Right lobe of liver (tissue), 6 donors: ENCODE data around the gene BRICD5. TPM values are rescaled to one million over a fixed set of nuclear protein-coding genes. Genes with fewer than 3 reads are reported as not detected.

Source experiments
- ATAC-seq, 4 donors: fragments of 200-7000 bp; cut with Tn5 transposase; one replicate each; pipeline ENCODE4 v1.9.1; 2020; ENCODE audit warnings: mild to moderate bottlenecking in 4 of 4, moderate library complexity in 4 of 4
- DNase-seq, 3 donors: peaks; one replicate each; pipeline ENCODE4 v3.0.0-alpha.2; 2020
- H3K27ac ChIP-seq, 3 donors: fragments of 200-600 bp; one replicate each; pipeline ENCODE4 v1.8.0; 2022
- H3K27me3 ChIP-seq, 2 donors: fragments of 200-600 bp; one replicate each; pipeline ENCODE4 v1.8.0; 2022
- H3K36me3 ChIP-seq, 4 donors: fragments of 200-600 bp; sonication (generic) in 1 of 4; one replicate each; pipeline versions ENCODE4 v1.5.1 to v1.8.0; 2017 to 2022; ENCODE audit warnings: control low read depth in 1 of 4
- H3K4me1 ChIP-seq, 4 donors: fragments of 200-600 bp; sonication (generic) in 1 of 4; one replicate each; pipeline versions ENCODE4 v1.5.1 to v1.8.0; 2017 to 2022; ENCODE audit warnings: control low read depth in 1 of 4
- H3K4me3 ChIP-seq, 3 donors: fragments of 200-600 bp; one replicate each; pipeline ENCODE4 v1.8.0; 2022
- H3K9me3 ChIP-seq, 4 donors: fragments of 200-600 bp; sonication (generic) in 1 of 4; one replicate each; pipeline versions ENCODE4 v1.5.1 to v1.8.0; 2017 to 2022; ENCODE audit warnings: control low read depth in 1 of 4
- POLR2A ChIP-seq: fragments of 450-650 bp; IDR thresholded peaks from one replicate; pipeline ENCODE4 v1.6.1; 2017; ENCODE audit warnings: antibody characterized with exemption, mild to moderate bottlenecking
- WGBS: methylation state at CpG from one replicate; pipeline ENCODE4 v1.1.6; 2018; ENCODE audit warnings: low coverage, low lambda C conversion rate; ENCODE audit not compliant: insufficient coverage; ENCODE audit errors: missing lambda C conversion rate; 5-methylcytosine and 5-hydroxymethylcytosine counted together
- intact Hi-C, 2 donors: fragments of 100-400 bp; cut with DNase I; formaldehyde crosslinking; loops; one replicate each; pipeline versions ENCODE4 v1.11.2 to v1.14.1; 2022
- total RNA-seq, 6 experiments: library from RNA; depleted of rRNA in 2 of 6; stranded (reverse); fragments of >200 nt in 2 of 6; fragmentation: NEBNext Ultra II Directional in 3 of 6; extraction: Animal tissue kit (Norgen Biotek cat#: 25700) in 3 of 6; gene quantifications; one replicate each; pipeline versions ENCODE4 v1.1.0 to v1.2.4, GENCODE V29; 2016 to 2023
- TF ChIP-seq, protein P1 (sequence below), 4 donors: fragments of 200-600 bp in 3 of 4; fragments of 450-650 bp in 1 of 4; IDR thresholded peaks; one replicate each; pipeline versions ENCODE4 v1.5.1 to v1.8.0; 2016 to 2022; ENCODE audit warnings: antibody characterized with exemption in 4 of 4, mild to moderate bottlenecking in 2 of 4
- donor health status: DM: no; HTN: yes; CAD: no.
- donor health status: DM: no; HTN: no; CAD: no.
- donor health status: DM: no; HTN: no; CAD: no.
- donor health status: DM: no; HTN: yes; CAD: no.
- donor health status: DM: no; HTN: yes; CAD: no.

Gene BRICD5
- total RNA-seq, 6 experiments from 2014 or later = 0.74 to 3.7 (median 2.0) TPM

DNA sequence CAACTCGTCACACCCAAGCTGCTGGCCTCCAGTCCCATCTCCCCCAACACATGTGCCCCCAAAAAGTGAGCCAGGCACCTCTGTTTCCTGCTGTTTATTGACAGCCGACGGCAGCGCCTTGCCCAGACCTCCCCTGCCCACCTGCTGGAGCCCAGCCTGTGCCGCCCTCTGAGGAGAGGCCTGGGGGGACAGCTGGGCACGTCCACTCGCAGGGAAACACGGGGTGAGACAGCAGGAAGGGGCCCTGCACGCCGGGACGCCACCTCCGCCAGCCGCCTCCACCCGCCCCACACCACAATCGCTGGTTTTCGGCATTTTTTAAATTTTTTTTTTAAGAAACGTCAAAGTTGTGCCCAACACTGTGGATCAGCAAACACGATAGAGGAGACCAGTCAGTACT is 33.6 kb downstream of the BRICD5 start:
- intact Hi-C loops = no loop called here
- no peaks in the 10 kb centered on the region for H3K4me1 ChIP-seq
- ATAC-seq (no peak), DNase-seq (no peak)
- no peak overlapping the region for H3K4me3 ChIP-seq
- WGBS = 94% methylated on average over 16 of the region's 18 CpGs
- no peak overlapping the region for H3K27ac ChIP-seq
- no peak for TF ChIP-seq POLR2A
- TF ChIP-seq, protein P1, sequence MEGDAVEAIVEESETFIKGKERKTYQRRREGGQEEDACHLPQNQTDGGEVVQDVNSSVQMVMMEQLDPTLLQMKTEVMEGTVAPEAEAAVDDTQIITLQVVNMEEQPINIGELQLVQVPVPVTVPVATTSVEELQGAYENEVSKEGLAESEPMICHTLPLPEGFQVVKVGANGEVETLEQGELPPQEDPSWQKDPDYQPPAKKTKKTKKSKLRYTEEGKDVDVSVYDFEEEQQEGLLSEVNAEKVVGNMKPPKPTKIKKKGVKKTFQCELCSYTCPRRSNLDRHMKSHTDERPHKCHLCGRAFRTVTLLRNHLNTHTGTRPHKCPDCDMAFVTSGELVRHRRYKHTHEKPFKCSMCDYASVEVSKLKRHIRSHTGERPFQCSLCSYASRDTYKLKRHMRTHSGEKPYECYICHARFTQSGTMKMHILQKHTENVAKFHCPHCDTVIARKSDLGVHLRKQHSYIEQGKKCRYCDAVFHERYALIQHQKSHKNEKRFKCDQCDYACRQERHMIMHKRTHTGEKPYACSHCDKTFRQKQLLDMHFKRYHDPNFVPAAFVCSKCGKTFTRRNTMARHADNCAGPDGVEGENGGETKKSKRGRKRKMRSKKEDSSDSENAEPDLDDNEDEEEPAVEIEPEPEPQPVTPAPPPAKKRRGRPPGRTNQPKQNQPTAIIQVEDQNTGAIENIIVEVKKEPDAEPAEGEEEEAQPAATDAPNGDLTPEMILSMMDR (IDR thresholded peaks at IDR 0.05) = no peak
- no peaks in the 10 kb centered on the region for H3K27me3 ChIP-seq
- no peaks in the 10 kb centered on the region for H3K9me3 ChIP-seq
- H3K36me3 ChIP-seq = peaks cover 0 to 41% (median 16%) of the 10 kb centered on the region in 4 donors

DNA sequence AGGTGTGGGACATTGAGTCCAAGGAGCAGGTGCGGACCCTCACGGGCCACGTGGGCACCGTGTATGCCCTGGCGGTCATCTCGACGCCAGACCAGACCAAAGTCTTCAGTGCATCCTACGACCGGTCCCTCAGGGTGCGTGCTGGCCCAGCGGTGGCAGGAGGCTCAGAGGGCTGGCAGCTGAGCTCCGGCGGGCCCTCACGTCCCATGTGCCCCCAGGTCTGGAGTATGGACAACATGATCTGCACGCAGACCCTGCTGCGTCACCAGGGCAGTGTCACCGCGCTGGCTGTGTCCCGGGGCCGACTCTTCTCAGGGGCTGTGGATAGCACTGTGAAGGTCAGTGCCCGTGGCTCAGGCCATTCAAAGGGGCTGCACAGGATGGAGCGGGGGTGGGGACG is 34.6 kb downstream of the BRICD5 start:
- no peak for DNase-seq
- Histone ChIP-seq H3K27ac (no peak overlapping the region), H3K9me3 (no peaks in the 10 kb centered on the region), H3K36me3 (peaks cover 0 to 51% (median 17%) of the 10 kb centered on the region in 4 donors), H3K4me3 (no peak overlapping the region), H3K4me1 (no peaks in the 10 kb centered on the region), H3K27me3 (no peaks in the 10 kb centered on the region)
- WGBS = 98% methylated on average over 7 of the region's 23 CpGs
- TF ChIP-seq, protein P1 (IDR thresholded peaks at IDR 0.05) = no peak
- no peak for TF ChIP-seq POLR2A
- intact Hi-C loops = no loop called here
- no peak for ATAC-seq

DNA sequence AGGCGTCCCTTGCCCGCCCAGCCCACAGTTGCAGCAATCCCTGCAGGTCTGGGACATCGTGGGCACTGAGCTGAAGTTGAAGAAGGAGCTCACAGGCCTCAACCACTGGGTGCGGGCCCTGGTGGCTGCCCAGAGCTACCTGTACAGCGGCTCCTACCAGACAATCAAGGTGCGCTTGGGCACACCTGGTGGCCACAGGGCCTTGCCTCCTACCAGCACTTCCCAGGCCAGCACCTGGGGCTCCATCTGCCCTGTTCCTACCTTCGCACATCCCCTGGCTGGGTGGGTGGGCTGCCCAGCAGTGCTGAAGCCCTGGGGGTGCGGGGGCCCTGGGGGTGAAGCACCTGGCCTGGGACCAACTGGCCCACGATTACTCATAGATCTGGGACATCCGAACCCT is 35.2 kb downstream of the BRICD5 start:
- Histone ChIP-seq H3K27ac (no peak overlapping the region), H3K4me3 (no peak overlapping the region), H3K36me3 (peaks cover 0 to 51% (median 17%) of the 10 kb centered on the region in 4 donors), H3K9me3 (no peaks in the 10 kb centered on the region), H3K4me1 (no peaks in the 10 kb centered on the region), H3K27me3 (no peaks in the 10 kb centered on the region)
- TF ChIP-seq POLR2A = no peak
- TF ChIP-seq, protein P1 (IDR thresholded peaks at IDR 0.05) = no peak
- WGBS = 100% methylated on average over 2 of the region's 10 CpGs
- no peak for ATAC-seq
- DNase-seq = no peak
- intact Hi-C loops = no loop called here

DNA sequence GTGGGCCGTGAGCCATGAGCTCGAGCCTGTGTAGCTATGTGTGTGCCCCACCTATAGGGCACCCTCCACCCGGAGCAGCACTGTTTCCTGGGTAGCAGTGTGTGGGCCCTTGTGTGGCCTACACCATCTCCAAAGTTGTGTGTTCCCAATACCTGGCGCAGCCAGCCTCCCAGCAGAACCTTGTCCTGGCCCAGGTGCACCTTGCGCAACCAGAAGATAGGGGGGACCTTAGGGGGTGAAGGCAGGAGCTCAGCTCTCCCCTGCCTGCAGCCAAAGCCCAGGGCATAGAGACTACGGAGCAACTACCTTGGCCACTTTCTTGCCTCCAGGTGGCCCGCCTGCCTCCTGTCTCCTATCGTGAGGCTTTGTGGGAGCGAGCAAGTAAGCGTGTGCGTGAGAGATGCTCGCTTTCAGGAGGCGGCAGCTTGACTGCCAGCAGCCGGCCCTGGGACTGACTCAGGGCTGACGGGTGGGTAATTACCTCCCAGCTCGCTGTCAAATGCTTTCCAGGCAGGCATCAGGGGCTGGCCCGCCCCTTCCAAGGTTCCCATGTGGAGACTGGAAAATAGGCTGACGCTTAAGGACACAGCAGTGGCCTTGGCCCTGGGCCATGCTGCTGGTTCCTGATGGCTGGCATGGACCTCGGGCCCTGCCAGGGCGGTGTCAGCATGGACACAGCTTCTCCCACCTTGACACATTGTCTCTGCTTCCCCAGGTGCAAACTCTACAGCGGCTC is 36.1 kb downstream of the BRICD5 start:
- no CpG with 5 or more reads among the region's 21 CpGs for WGBS
- TF ChIP-seq, protein P1 (IDR thresholded peaks at IDR 0.05) = no peak
- ATAC-seq (no peak), DNase-seq (no peak)
- Histone ChIP-seq H3K9me3 (no peaks in the 10 kb centered on the region), H3K27me3 (no peaks in the 10 kb centered on the region), H3K4me3 (no peak overlapping the region), H3K4me1 (no peaks in the 10 kb centered on the region), H3K36me3 (peaks cover 0 to 51% (median 17%) of the 10 kb centered on the region in 4 donors), H3K27ac (no peak overlapping the region)
- intact Hi-C loops = no loop called here
